ENCODE measurements around the gene OR1F1. TPM values are rescaled to one million over a fixed set of nuclear protein-coding genes. Genes with fewer than 3 reads are reported as not detected.

The OR1F1 gene
- total and polyA plus RNA-seq, 9 of the 15 experiments (the other 6 are each of a cell fraction or from before 2014, with no cell fraction given) = 0.15 to 0.61 (median 0.35) TPM; not detected in 3

DNA sequence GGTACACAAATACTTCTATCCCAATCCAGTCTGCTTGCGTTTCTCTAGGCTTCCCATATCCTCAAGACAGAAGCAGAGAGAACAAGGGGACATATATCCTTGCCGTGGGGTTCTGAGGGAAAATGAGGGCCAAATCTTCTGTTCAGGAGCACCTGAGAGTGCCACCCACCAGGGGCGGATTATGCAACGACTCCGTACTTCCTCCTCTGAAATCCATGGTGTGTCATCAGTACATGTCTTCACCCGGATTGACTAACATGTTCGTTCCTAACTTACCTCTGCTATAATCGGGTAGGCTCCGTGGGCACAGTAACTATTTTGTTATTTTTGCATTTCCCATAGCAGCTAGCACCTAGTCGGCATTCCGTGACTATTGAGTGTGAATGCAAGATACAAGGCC is 54.7 kb downstream of the OR1F1 start:
- H3K27ac ChIP-seq (ENCODE audit: extremely low read depth, low read depth, low read length) = no peak overlapping the region
- no peak overlapping the region for H3K4me3 ChIP-seq
- CTCF ChIA-PET (ENCODE audit: low intra/inter-chr PET ratio) = no interaction called here
- intact Hi-C loops (cut with micrococcal nuclease) (no loop called here), in situ Hi-C loops (cut with MboI) (no loop called here)
- no peak for DNase-seq (ENCODE audit: extremely low read depth in 1 of 4, low spot score in 3 of 4)
- no peaks in the 10 kb centered on the region for H3K9me1 ChIP-seq (ENCODE audit: control insufficient read depth, insufficient read depth, low read length)
- no peaks in the 10 kb centered on the region for H4K20me1 ChIP-seq (replicated peaks; ENCODE audit: control insufficient read depth, insufficient read depth, low read length)
- H3K36me3 ChIP-seq (ENCODE audit: control insufficient read depth, insufficient read depth, low read length) = no peaks in the 10 kb centered on the region
- no peak overlapping the region for H3K9ac ChIP-seq (ENCODE audit: insufficient read depth in 1 of 2, low read depth in 2 of 2, low read length in 2 of 2)
- TF ChIP-seq CHD4 (IDR thresholded peaks at IDR 0.05; ENCODE audit: insufficient read depth, insufficient replicate concordance, low read depth, low read length, poor library complexity, severe bottlenecking) = no peak
- no peak for TF ChIP-seq CEBPG (CRISPR knock-in tag; IDR thresholded peaks at IDR 0.05)
- TF ChIP-seq CEBPG (tag; conservative IDR thresholded peaks at IDR 0.05 in 1 of 2, IDR thresholded peaks at IDR 0.05 in 1 of 2) = peak in 1 of 2 experiments; percentile 80; a peak in 3 of 4 replicates
- peak; percentile 77 for TF ChIP-seq CEBPB (tag; IDR thresholded peaks at IDR 0.05)
- H3K4me2 ChIP-seq (ENCODE audit: insufficient read depth, low read length) = no peak overlapping the region
- no TSS peak for BruUV-seq (replicated peaks)
- no peak for FAIRE-seq
- H2AFZ ChIP-seq (ENCODE audit: low read depth, low read length) = peak overlapping the region; percentile 16; the same call in 1 of the 2 replicates
- 7% methylated on average over 11 of the region's 11 CpGs for WGBS (ENCODE audit: insufficient coverage, low coverage, missing lambda C conversion rate)
- H3K4me1 ChIP-seq (replicated peaks in 1 of 2; ENCODE audit: control insufficient read depth in 2 of 2, insufficient read depth in 2 of 2, low read length in 2 of 2) = no peaks in the 10 kb centered on the region
- peaks cover 22 to 41% of the 10 kb centered on the region in 2 experiments for H3K27me3 ChIP-seq (ENCODE audit: control insufficient read depth in 2 of 2, insufficient read depth in 2 of 2, low read length in 2 of 2)
- POLR2A ChIA-PET = interaction anchor here (0.6 to 1.3 kb wide), 2 partner anchors 14 to 224 kb away, joined by 3 to 4 read pairs; partner anchors contain the start of gene MEFV
- no peaks in the 10 kb centered on the region for H3K79me2 ChIP-seq (ENCODE audit: control insufficient read depth, insufficient read depth, low read length)
- peaks cover 4% of the 10 kb centered on the region for H3K9me3 ChIP-seq (replicated peaks; ENCODE audit: control insufficient read depth, insufficient read depth, low read depth, low read length)
- no peak for ATAC-seq

DNA sequence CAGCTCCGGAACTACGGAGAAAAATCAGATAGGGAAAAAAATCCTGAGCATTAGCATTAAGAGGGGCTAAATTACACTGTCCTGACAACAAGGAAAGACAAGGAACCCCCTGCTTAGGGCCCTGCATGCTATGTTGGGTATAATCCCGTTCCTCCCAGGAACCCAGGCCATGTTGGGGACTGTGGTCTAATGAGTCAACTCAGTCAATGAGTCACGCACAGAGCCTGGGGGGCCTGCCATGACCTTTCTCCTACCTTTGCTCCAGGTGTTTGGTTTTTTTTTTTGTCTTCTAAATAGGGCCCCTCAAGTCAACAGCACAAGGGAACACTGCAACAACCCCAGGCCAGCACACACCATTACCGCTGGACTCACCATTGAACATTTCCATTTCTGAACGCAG is 55.9 kb downstream of the OR1F1 start:
- ChIA-PET CTCF (ENCODE audit: low intra/inter-chr PET ratio) (no interaction called here), POLR2A (interaction anchor here (0.6 to 1.1 kb wide), 3 partner anchors 14 to 1055 kb away, joined by 3 read pairs; no protein-coding TSS in a partner anchor)
- H3K79me2 ChIP-seq (ENCODE audit: control insufficient read depth, insufficient read depth, low read length) = no peaks in the 10 kb centered on the region
- no peaks in the 10 kb centered on the region for H3K4me1 ChIP-seq (replicated peaks in 1 of 2; ENCODE audit: control insufficient read depth in 2 of 2, insufficient read depth in 2 of 2, low read length in 2 of 2)
- in situ Hi-C loops (cut with MboI) (no loop called here), intact Hi-C loops (cut with micrococcal nuclease) (no loop called here)
- H3K27ac ChIP-seq (ENCODE audit: extremely low read depth, low read depth, low read length) = no peak overlapping the region
- no peaks in the 10 kb centered on the region for H3K36me3 ChIP-seq (ENCODE audit: control insufficient read depth, insufficient read depth, low read length)
- H3K9me3 ChIP-seq (replicated peaks; ENCODE audit: control insufficient read depth, insufficient read depth, low read depth, low read length) = peaks cover 4% of the 10 kb centered on the region
- H4K20me1 ChIP-seq (replicated peaks; ENCODE audit: control insufficient read depth, insufficient read depth, low read length) = no peaks in the 10 kb centered on the region
- no peak overlapping the region for H3K4me2 ChIP-seq (ENCODE audit: insufficient read depth, low read length)
- DNase-seq (ENCODE audit: extremely low read depth in 1 of 4, low spot score in 3 of 4) (no peak), FAIRE-seq (no peak), ATAC-seq (no peak)
- no peak overlapping the region for H3K9ac ChIP-seq (ENCODE audit: insufficient read depth in 1 of 2, low read depth in 2 of 2, low read length in 2 of 2)
- H3K27me3 ChIP-seq (ENCODE audit: control insufficient read depth in 2 of 2, insufficient read depth in 2 of 2, low read length in 2 of 2) = peaks cover 25 to 48% of the 10 kb centered on the region in 2 experiments
- no peaks in the 10 kb centered on the region for H3K9me1 ChIP-seq (ENCODE audit: control insufficient read depth, insufficient read depth, low read length)
- no peak overlapping the region for H2AFZ ChIP-seq (ENCODE audit: low read depth, low read length)
- no peak overlapping the region for H3K4me3 ChIP-seq
- 13% methylated on average over 6 of the region's 6 CpGs for WGBS (ENCODE audit: insufficient coverage, low coverage, missing lambda C conversion rate)
- TF ChIP-seq CBFA2T3 (IDR thresholded peaks at IDR 0.05) (no peak), CCNT2 (IDR thresholded peaks at IDR 0.05; ENCODE audit: borderline replicate concordance, extremely low read depth, insufficient read length, low read depth, low read length) (no peak), ARNT (IDR thresholded peaks at IDR 0.05) (no peak), CREM (IDR thresholded peaks at IDR 0.05; ENCODE audit: low read depth) (no peak)
- TF ChIP-seq, protein P1, sequence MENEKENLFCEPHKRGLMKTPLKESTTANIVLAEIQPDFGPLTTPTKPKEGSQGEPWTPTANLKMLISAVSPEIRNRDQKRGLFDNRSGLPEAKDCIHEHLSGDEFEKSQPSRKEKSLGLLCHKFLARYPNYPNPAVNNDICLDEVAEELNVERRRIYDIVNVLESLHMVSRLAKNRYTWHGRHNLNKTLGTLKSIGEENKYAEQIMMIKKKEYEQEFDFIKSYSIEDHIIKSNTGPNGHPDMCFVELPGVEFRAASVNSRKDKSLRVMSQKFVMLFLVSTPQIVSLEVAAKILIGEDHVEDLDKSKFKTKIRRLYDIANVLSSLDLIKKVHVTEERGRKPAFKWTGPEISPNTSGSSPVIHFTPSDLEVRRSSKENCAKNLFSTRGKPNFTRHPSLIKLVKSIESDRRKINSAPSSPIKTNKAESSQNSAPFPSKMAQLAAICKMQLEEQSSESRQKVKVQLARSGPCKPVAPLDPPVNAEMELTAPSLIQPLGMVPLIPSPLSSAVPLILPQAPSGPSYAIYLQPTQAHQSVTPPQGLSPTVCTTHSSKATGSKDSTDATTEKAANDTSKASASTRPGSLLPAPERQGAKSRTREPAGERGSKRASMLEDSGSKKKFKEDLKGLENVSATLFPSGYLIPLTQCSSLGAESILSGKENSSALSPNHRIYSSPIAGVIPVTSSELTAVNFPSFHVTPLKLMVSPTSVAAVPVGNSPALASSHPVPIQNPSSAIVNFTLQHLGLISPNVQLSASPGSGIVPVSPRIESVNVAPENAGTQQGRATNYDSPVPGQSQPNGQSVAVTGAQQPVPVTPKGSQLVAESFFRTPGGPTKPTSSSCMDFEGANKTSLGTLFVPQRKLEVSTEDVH (IDR thresholded peaks at IDR 0.05; ENCODE audit: low read depth, partially characterized antibody) = no peak
- no TSS peak for BruUV-seq (replicated peaks)
